ENCODE data around the gene ECSIT. TPM values are rescaled to one million over a fixed set of nuclear protein-coding genes. Genes with fewer than 3 reads are reported as not detected.

ECSIT gene
- total RNA-seq, 1 donor from 2014 or later = 43.8 TPM

GRCh38 chr19:11550265-11550664, 21.3 kb upstream of the ECSIT start:
- DNase-seq (ENCODE audit: low spot score) = no peak

DNA sequence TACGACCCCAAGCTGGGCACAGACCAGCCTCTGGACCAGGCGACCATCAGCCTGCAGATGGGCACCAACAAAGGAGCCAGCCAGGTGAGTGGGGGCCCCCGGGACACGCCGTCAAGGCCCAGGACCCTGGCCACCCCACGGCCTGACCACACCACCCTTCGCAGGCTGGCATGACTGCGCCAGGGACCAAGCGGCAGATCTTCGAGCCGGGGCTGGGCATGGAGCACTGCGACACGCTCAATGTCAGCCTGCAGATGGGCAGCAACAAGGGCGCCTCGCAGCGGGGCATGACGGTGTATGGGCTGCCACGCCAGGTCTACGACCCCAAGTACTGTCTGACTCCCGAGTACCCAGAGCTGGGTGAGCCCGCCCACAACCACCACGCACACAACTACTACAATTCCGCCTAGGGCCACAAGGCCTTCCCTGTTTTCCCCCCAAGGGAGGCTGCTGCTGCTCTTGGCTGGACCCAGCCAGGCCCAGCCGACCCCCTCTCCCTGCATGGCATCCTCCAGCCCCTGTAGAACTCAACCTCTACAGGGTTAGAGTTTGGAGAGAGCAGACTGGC, 20.5 kb upstream of the ECSIT start:
- DNase-seq (ENCODE audit: low spot score) = no peak

DNA sequence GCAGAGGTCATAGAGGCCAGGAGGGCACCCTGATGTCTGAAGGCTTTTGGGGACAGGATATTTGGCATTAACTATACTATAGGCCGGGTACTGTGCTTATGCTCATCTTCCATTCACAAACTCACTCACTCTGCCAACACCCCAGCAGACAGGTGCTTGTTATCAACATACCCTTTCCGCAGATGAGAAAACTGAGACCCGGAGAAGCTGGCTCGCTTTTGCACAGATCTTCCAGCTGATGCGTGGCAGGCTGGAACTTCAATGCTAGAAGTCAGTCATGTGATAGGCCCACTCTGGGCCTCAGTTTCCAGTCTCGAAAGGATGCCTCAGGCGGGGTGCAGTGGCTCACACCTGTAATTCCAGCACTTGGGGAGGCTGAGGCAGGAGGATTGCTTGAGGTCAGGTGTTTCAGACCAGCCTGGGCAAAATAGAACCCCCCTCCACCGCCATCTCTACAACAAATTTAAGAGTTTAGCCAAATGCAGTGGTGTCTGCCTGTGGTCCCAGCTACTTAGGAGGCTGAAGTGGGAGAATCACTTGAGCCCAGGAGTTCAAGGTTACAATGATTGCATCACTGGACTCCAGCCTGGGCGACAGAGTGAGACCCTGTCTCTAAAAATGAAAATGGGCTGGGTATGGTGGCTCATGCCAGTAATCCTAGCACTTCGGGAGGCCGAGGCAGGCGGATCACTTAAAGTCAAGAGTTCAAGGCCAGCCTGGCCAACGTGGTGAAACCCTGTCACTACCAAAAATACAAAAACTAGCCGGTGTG, 19.2 kb upstream of the ECSIT start:
- no peak for DNase-seq (ENCODE audit: low spot score)

DNA sequence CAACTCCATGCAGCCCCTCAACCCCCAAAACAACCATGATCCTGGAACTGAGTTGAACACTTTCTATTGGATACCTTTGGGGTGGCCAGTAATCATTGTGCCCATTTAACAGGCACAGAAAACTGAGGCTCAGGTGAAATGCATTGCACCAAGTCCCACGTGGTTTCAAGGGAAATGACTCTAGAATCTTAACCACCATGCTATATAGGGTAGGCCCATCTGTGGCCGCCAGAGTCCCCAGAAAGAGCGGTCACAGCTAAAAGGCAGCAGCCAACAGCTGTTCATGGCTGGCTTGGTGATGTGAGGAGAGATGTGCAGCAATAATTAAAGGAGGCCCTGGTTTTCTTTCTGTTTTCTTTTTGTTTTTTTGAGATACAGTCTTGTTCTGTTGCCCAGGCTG, 12.3 kb upstream of the ECSIT start:
- no peak for DNase-seq (ENCODE audit: low spot score)

DNA sequence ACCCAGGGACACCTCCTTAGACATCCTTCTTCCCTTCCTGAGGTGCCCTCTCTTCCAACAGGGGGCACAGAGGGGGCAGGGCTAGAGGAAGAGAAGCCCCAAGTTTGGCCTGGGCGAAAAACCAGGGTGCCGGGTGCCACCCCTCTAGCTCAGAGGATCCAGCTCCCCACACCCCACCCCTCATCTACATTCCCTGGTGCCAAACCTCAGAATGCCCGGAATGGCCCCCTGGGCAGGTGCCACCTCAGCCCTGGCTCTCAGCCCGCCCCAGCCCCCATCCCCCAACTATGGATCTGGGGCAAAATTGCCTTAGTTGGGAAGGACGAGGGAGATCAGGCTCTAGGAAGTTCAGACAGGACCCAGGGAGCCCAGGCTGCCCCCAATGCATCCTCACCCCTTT, 11.7 kb upstream of the ECSIT start:
- DNase-seq (ENCODE audit: low spot score) = no peak

DNA sequence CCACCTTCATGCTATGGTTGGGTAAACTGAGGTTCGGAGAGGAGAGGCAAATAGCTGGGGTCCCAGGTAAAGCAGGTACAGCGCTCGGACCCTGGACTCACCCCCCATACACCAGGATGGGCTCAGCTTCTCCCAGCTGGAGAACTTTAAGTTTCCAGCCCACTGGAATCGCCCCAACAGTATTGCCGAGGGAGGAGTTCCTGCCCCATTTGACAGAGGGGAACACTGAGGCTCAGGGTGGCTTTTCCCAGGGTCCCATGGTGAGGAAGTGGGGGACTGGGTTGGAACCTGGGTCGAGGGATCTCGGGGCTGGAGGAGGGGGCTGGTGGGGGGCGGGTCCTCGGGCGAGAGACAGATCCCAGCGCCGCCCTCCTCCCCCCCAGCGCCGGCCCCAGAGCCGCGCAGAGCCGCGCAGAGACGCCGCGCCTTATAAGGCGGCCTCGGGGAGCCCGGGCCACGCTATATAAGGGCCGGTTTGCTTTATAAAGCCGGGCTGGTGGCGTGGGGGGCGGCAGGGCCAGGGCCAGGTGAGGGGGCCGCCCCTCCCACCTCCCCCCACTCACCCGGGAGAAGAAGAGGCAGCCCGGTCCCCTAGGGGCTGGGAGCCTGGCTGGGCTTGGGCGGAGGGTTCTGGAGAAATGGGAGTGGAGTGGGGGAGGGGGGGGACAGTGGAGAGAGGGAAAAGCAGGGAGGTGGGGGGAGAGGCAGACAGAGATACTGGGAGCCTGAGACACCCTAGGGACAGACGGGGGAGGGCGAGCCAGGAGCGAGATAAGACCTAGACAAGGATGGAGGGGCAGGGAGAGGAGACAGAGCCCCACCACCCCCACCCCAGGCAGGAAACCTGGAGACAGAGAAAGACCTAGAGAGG, 10.8 kb upstream of the ECSIT start:
- DNase-seq (ENCODE audit: low spot score) = peak; percentile 71

- DNase-seq (ENCODE audit: low spot score) = peak; percentile 92
These were observed 9.5 kb upstream of the ECSIT start, which contains the start of gene CNN1 for GRCh38 chr19:11538232-11539036. Gene CNN1 (plus strand): TSS chr19:11538851. CDS start chr19:11538928, 77 bp downstream.

DNA sequence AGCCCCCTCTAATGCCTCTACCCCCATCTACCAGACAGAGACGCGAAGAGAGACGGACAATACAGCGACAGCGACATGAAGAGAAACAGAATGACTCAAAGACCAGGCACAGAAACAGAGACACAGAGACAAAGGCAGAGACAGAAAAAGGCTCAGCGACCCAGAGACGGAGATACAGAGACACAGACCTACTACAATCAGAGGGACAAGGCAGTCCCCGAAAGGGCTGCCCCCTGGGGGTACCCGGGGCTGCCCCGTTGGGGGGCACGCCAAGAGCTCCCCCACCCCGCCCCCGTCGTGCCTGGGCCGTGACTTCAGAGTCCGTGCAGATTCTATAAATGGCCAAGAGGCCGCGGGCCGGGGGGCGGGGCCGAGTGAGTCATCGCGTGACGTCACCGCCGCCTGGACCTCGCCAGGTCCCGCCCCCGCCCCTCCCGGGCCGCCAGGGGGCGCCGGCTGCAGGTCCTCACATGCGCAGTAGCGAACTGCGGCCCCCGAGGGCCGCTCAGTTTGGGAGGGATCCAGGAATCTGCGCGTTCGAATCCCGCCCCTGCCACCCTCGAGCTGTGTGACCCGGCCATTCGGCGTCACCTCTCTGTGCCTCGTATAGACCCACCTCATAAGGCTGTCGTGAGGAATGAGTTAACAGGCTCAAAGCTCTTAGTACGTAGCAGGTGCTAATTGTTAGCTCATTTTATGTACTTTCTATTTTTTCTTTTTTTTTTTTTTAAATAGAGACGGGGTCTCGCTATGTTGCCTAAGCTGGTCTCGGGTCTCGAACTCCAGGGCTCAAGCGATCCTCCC, 7.1 kb upstream of the ECSIT start:
- DNase-seq (ENCODE audit: low spot score) = peak; percentile 86

GRCh38 chr19:11534948-11535347, 6.0 kb upstream of the ECSIT start:
- peak; percentile 34 for DNase-seq (ENCODE audit: low spot score)

GRCh38 chr19:11534538-11534937, 5.6 kb upstream of the ECSIT start:
- DNase-seq (ENCODE audit: low spot score) = no peak

DNA sequence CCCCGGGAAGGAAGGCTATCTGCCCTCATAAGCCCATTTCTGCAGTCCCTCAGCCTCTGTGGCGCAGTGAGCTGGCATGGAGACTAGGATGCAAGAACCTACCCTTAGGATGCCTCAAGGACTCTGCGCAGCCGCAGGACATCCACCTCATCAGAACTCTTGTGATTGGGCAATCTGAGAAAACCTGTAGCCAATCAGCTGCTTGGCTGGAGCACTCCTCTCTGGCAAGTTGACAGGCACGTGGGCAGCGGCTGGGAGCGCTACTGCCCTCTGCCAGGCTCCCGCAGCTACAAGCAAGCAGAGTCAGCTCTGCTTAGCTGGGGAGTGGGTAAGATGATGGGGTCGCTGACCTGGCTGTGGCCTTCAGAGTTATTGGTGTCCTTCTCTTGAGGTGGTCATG, 1.5 kb upstream of the ECSIT start:
- DNase-seq (ENCODE audit: low spot score) = peak; percentile 90

DNA sequence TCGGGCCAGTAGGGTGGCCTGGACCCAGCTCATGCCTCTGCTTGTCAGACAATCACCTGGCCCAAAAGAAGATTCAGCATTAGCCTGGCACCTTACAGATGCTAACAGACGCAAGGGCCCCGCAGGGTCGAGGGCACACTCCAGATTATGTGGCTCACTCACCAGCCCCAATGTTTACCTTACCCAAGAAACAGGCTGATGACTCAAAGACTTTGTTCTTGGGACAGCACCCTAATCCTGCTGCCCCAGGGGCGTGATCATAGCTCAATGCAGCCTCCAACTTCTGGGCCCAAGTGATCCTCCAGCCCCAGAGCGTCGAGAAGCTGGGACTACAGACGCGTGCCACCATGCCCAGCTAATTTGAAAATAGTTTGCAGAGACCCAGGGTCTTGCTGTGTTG, 9.8 kb downstream of the ECSIT start:
- no peak for DNase-seq (ENCODE audit: low spot score)

GRCh38 chr19:11513946-11514345, 15.0 kb downstream of the ECSIT start:
- no peak for DNase-seq (ENCODE audit: low spot score)

DNA sequence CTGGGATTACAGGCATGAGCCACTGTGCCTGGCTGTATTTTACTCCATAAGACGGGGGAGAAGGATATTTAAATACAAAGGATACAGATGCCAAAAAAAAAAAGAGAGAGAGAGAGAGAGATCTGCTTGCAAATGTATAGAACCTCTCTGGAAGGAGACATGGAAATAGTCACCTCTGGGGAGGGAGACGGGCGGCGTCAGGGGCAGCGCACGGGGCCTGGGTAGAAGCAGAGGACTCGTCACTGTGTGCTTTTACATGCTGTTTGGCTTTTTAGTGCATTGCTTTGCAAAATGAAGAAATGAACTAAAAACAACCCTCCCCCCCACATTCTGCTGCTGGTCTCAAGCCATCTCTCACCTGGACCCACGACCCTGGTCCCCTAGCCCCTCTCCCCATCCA, 18.5 kb downstream of the ECSIT start:
- DNase-seq (ENCODE audit: low spot score) = no peak

DNA sequence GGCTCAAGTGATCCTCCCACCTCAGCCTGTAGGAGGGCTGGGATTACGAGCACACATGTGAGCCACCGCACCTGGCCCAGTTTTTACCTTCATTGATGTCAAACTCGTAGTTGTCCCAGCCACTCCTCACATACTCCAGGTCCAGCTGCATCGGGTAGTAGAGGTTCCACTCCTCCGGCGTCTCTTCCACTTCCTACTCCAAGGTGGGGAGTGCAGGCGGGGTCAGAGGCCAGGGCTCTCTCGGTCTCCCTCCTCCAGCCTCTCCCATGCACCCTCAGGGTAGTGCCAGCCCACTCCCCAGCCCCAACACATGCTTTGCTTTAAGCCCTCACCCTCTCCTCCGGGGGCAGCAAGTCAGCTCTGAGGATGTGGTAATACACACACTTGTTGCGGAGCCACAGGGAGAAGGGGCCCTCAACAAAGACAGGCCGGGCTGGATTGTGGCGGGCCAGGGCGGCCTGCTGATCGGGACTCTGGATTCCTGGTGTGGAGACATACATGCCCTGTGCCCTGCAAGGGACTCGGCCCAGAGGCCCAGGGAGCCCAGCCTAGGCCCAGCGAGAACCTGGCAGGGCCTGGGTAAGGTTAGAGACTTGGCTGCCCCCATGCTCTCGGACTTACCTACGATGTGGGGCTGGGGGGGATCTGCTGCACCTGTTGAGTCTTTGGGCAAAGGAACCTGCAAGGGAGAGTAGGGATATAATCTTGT, 21.4 kb downstream of the ECSIT start:
- DNase-seq (ENCODE audit: low spot score) = no peak

GRCh38 chr19:11506967-11507366, 22.0 kb downstream of the ECSIT start:
- no peak for DNase-seq (ENCODE audit: low spot score)

DNA sequence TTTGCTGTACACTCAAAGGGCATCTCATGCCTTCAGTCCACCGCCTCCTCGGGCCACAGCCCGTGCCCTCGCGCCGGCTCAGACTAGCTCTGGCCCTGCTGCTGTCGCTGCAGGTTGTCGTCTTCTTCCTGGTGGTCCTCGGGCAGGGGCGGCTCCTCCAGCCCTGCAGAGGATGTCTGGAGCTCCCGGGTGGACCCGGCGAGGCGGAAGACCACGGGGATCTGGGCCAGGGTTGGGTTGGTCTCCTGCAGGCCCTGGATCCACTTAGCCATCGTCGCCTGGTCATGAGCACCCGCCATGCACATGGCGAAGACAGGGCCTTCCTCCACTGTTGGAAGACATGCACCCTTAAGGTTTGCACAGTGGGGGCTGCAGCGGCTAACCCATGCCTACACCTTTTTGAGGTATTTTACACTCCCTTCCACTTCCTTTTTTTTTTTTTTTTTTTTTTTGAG, 22.8 kb downstream of the ECSIT start:
- no peak for DNase-seq (ENCODE audit: low spot score)

- DNase-seq (ENCODE audit: low spot score) = peak; percentile 97
These were observed 23.3 kb downstream of the ECSIT start, which contains the start of gene ZNF653 for GRCh38 chr19:11505504-11506100. Gene ZNF653 (minus strand): TSS chr19:11505839. CDS start chr19:11505786, 53 bp downstream.

GRCh38 chr19:11505032-11505503, 23.9 kb downstream of the ECSIT start:
- peak; percentile 97 for DNase-seq (ENCODE audit: low spot score)

Data from umbilical cord (tissue), 2 donors.